HCT116 (cell line): ENCODE data around the gene BMAL1. TPM values are rescaled to one million over a fixed set of nuclear protein-coding genes. Genes with fewer than 3 reads are reported as not detected.

Source experiments
- ATAC-seq: fragments of 200-7000 bp; cut with Tn5 transposase; 2 replicates; pipeline ENCODE4 v1.9.1; 2020; ENCODE audit warnings: mild to moderate bottlenecking, moderate library complexity
- BruUV-seq: library from RNA; stranded (reverse); fragments of 400-500 nt; replicated peaks from 2 replicates; lab custom pipeline; 2021; lab: Mats Ljungman, UMichigan
- CTCF ChIA-PET: fragments of 300-600 bp; sonication (Branson Sonifier 250); formaldehyde crosslinking; loops from one replicate; lab custom pipeline; 2021; ENCODE audit warnings: antibody characterized with exemption; lab: Charles Lee
- POLR2A ChIA-PET: fragments of 300-600, 350-600 bp; sonication (Branson Sonifier 250); formaldehyde crosslinking; loops from one replicate; lab custom pipeline; 2021; ENCODE audit warnings: antibody characterized with exemption; lab: Charles Lee
- RAD21 ChIA-PET, 2 experiments: fragments of 300-600 bp; sonication (Branson Sonifier 250); formaldehyde crosslinking; loops; one replicate each; lab custom pipeline; 2023; ENCODE audit warnings: low total read pairs in 2 of 2; ENCODE audit not compliant: uncharacterized antibody in 2 of 2, unreplicated experiment in 2 of 2, low non-redundant PET in 1 of 2; lab: Charles Lee
- DNase-seq: peaks from one replicate; pipeline ENCODE4 v3.0.0-alpha.2; 2010; ENCODE audit warnings: low read depth, low spot score
- H2AFZ ChIP-seq: fragments of 200-600 bp; shearing (Covaris generic), sonication (generic); 2 replicates; pipeline ENCODE4 v1.6.1; 2017; ENCODE audit warnings: low read depth, mixed run types, mixed read lengths, antibody characterized with exemption, low read length; ENCODE audit not compliant: poor library complexity, severe bottlenecking
- H3K27ac ChIP-seq: 2 replicates; pipeline ENCODE4 v1.5.1; 2012; ENCODE audit warnings: low read depth, low read length
- H3K27me3 ChIP-seq: fragments of 200-600 bp; sonication (generic); 2 replicates; pipeline ENCODE4 v1.6.1; 2016; ENCODE audit warnings: mixed run types, low read length, mixed read lengths; ENCODE audit not compliant: insufficient read depth
- H3K36me3 ChIP-seq, 2 experiments: fragments of 200-500 bp in 1 of 2; fragments of 200-600 bp in 1 of 2; sonication (Bioruptor generic) in 1 of 2; sonication (generic) in 1 of 2; 2 replicates each; pipeline versions ENCODE4 v1.5.1 to v1.6.1; 2014 to 2016; ENCODE audit warnings: low read length in 2 of 2, inconsistent platforms in 1 of 2, mixed read lengths in 1 of 2, mixed run types in 1 of 2; ENCODE audit not compliant: insufficient read depth in 2 of 2, control insufficient read depth in 1 of 2
- H3K4me1 ChIP-seq, 2 experiments: fragments of 200-600 bp in 1 of 2; sonication (generic) in 1 of 2; 2 replicates each; pipeline versions ENCODE4 v1.5.1 to v1.6.1; 2012 to 2017; ENCODE audit warnings: low read length in 2 of 2, inconsistent platforms in 1 of 2, mild to moderate bottlenecking in 1 of 2, mixed read lengths in 1 of 2, mixed run types in 1 of 2, moderate library complexity in 1 of 2; ENCODE audit not compliant: insufficient read depth in 2 of 2, control insufficient read depth in 1 of 2
- H3K4me2 ChIP-seq: fragments of 200-600 bp; sonication (generic); 2 replicates; pipeline ENCODE4 v1.6.1; 2017; ENCODE audit warnings: mixed run types, low read length, mixed read lengths
- H3K4me3 ChIP-seq, 2 experiments: fragments of 200-600 bp in 1 of 2; sonication (generic) in 1 of 2; replicated peaks in 1 of 2; 2 replicates each; pipeline ENCODE4 v1.5.1; 2011 to 2016; ENCODE audit warnings: low read length in 2 of 2, control low read depth in 1 of 2, low read depth in 1 of 2, mild to moderate bottlenecking in 1 of 2, mixed read lengths in 1 of 2, mixed run types in 1 of 2
- H3K79me2 ChIP-seq: fragments of 200-600 bp; sonication (generic); 2 replicates; pipeline ENCODE4 v1.6.1; 2017; ENCODE audit warnings: mild to moderate bottlenecking, mixed run types, low read length, moderate library complexity, mixed read lengths; ENCODE audit not compliant: insufficient read depth
- H3K9ac ChIP-seq: fragments of 200-600 bp; sonication (generic); 2 replicates; pipeline ENCODE4 v1.6.1; 2016; ENCODE audit warnings: low read length, mixed read lengths
- H3K9me2 ChIP-seq: fragments of 200-600 bp; sonication (generic), shearing (Covaris generic); 2 replicates; pipeline ENCODE4 v1.6.1; 2017; ENCODE audit warnings: mixed run types, mild to moderate bottlenecking, moderate library complexity; ENCODE audit not compliant: insufficient read depth
- H3K9me3 ChIP-seq, 2 experiments: fragments of 200-500 bp in 1 of 2; fragments of 200-600 bp in 1 of 2; sonication (Bioruptor generic) in 1 of 2; sonication (generic) in 1 of 2; 2 replicates each; pipeline ENCODE4 v1.6.1; 2014 to 2017; ENCODE audit warnings: low read length in 2 of 2, mixed read lengths in 2 of 2, inconsistent platforms in 1 of 2, low read depth in 1 of 2, mild to moderate bottlenecking in 1 of 2, mixed run types in 1 of 2, moderate library complexity in 1 of 2; ENCODE audit not compliant: control insufficient read depth in 1 of 2, insufficient read depth in 1 of 2
- H4K20me1 ChIP-seq: fragments of 200-600 bp; sonication (generic), shearing (Covaris generic); 2 replicates; pipeline ENCODE4 v1.6.1; 2017; ENCODE audit warnings: mixed run types, mild to moderate bottlenecking, moderate library complexity; ENCODE audit not compliant: insufficient read depth
- CBX3 ChIP-seq: IDR thresholded peaks from 2 replicates; pipeline ENCODE4 v1.6.1; 2012; ENCODE audit warnings: low read depth
- CEBPB ChIP-seq: IDR thresholded peaks from 2 replicates; pipeline ENCODE4 v1.6.1; 2012; ENCODE audit warnings: low read depth
- ELF1 ChIP-seq: IDR thresholded peaks from 2 replicates; pipeline ENCODE4 v1.6.1; 2012; ENCODE audit warnings: low read depth, borderline replicate concordance
- EZH2 ChIP-seq: fragments of 200-600 bp; sonication (generic); IDR thresholded peaks from 2 replicates; pipeline ENCODE4 v1.6.1; 2017; ENCODE audit warnings: antibody characterized with exemption, mixed run types
- EZH2phosphoT487 ChIP-seq: fragments of 200-600 bp; IDR thresholded peaks from 2 replicates; pipeline ENCODE4 v1.6.1; 2018; ENCODE audit warnings: antibody characterized with exemption, borderline replicate concordance
- FOSL1 ChIP-seq: IDR thresholded peaks from 2 replicates; pipeline ENCODE4 v1.6.1; 2012; ENCODE audit warnings: low read depth
- POLR2A ChIP-seq: IDR thresholded peaks from 2 replicates; pipeline ENCODE4 v1.7.0; 2011; ENCODE audit warnings: borderline replicate concordance; ENCODE audit not compliant: insufficient read depth, insufficient read length; ENCODE audit errors: extremely low read depth
- POLR2AphosphoS5 ChIP-seq: IDR thresholded peaks from 2 replicates; pipeline ENCODE4 v1.6.1; 2011; ENCODE audit warnings: mild to moderate bottlenecking, low read depth, low read length, moderate library complexity
- RAD21 ChIP-seq: IDR thresholded peaks from 2 replicates; pipeline ENCODE4 v1.6.1; 2012; ENCODE audit warnings: low read depth, mild to moderate bottlenecking
- SIN3A ChIP-seq: IDR thresholded peaks from 2 replicates; pipeline ENCODE4 v1.6.1; 2012; ENCODE audit warnings: low read depth
- SP1 ChIP-seq: IDR thresholded peaks from 2 replicates; pipeline ENCODE4 v1.6.1; 2012; ENCODE audit warnings: low read depth
- SRF ChIP-seq: IDR thresholded peaks from 2 replicates; pipeline ENCODE4 v1.6.1; 2012; ENCODE audit warnings: low read depth
- YY1 ChIP-seq: IDR thresholded peaks from 2 replicates; pipeline ENCODE4 v1.6.1; 2011; ENCODE audit warnings: low read length, low read depth, moderate library complexity, mild to moderate bottlenecking; ENCODE audit not compliant: insufficient replicate concordance; ENCODE audit errors: extremely low read depth
- ZBTB33 ChIP-seq: IDR thresholded peaks from 2 replicates; pipeline ENCODE4 v1.6.1; 2011; ENCODE audit warnings: mild to moderate bottlenecking, low read length, moderate library complexity; ENCODE audit not compliant: insufficient replicate concordance; ENCODE audit errors: extremely low read depth
- ZFX ChIP-seq: fragments of 450-650 bp; IDR thresholded peaks from 2 replicates; pipeline ENCODE4 v1.6.1; 2017
- intact Hi-C: fragments of 100-400 bp; cut with micrococcal nuclease; formaldehyde crosslinking; loops from 2 replicates; pipeline ENCODE4 v1.10.0; 2022
- total RNA-seq: library from RNA; stranded (reverse); gene quantifications from one replicate; pipeline ENCODE4 v1.2.1, GENCODE V29; 2021; ENCODE audit not compliant: unreplicated experiment
- TF ChIP-seq, protein P1 (sequence below), 3 experiments: fragments of 200-600 bp in 1 of 3; sonication (generic) in 1 of 3; IDR thresholded peaks in 2 of 3; conservative IDR thresholded peaks in 1 of 3; 2 replicates each; pipeline ENCODE4 v1.5.1; 2012 to 2017; ENCODE audit warnings: low read depth in 2 of 3, low read length in 2 of 3, antibody characterized with exemption in 1 of 3, borderline replicate concordance in 1 of 3, control low read depth in 1 of 3, mild to moderate bottlenecking in 1 of 3, mixed read lengths in 1 of 3, mixed run types in 1 of 3, moderate library complexity in 1 of 3; ENCODE audit not compliant: insufficient read depth in 1 of 3
- TF ChIP-seq, protein P2 (sequence below): IDR thresholded peaks from 2 replicates; pipeline ENCODE4 v1.6.1; 2012

BMAL1 gene
- total RNA-seq, 1 experiment from 2014 or later: 17.6 TPM

GRCh38 chr11:13258855-13259254 lies 18.7 kb upstream of the BMAL1 start:
- no peaks in the 10 kb centered on the region for H3K36me3 ChIP-seq
- ChIA-PET POLR2A (no interaction called here), RAD21 (no interaction called here), CTCF (no interaction called here)
- no peaks in the 10 kb centered on the region for H3K9me2 ChIP-seq
- H3K27me3 ChIP-seq: peaks cover 3% of the 10 kb centered on the region; the same call in 1 of the 2 replicates
- intact Hi-C loops: no loop called here
- no peaks in the 10 kb centered on the region for H3K79me2 ChIP-seq
- no peaks in the 10 kb centered on the region for H3K9me3 ChIP-seq
- H3K4me1 ChIP-seq: peaks cover 21 to 43% of the 10 kb centered on the region in 2 experiments
- H4K20me1 ChIP-seq: no peaks in the 10 kb centered on the region
- no peak overlapping the region for H3K9ac ChIP-seq
- H3K4me3 ChIP-seq: no peak overlapping the region
- peak overlapping the region; percentile 2 for H2AFZ ChIP-seq
- ATAC-seq (no peak), DNase-seq (no peak)
- H3K27ac ChIP-seq: no peak overlapping the region
- BruUV-seq: no TSS peak
- TF ChIP-seq RAD21 (no peak), ELF1 (no peak), EZH2 (no peak), ZFX (no peak), POLR2AphosphoS5 (no peak), FOSL1 (no peak), CBX3 (no peak), SIN3A (no peak), POLR2A (no peak), ZBTB33 (no peak), EZH2phosphoT487 (no peak), YY1 (no peak), SP1 (no peak), SRF (no peak), CEBPB (no peak)
- TF ChIP-seq, protein P1, sequence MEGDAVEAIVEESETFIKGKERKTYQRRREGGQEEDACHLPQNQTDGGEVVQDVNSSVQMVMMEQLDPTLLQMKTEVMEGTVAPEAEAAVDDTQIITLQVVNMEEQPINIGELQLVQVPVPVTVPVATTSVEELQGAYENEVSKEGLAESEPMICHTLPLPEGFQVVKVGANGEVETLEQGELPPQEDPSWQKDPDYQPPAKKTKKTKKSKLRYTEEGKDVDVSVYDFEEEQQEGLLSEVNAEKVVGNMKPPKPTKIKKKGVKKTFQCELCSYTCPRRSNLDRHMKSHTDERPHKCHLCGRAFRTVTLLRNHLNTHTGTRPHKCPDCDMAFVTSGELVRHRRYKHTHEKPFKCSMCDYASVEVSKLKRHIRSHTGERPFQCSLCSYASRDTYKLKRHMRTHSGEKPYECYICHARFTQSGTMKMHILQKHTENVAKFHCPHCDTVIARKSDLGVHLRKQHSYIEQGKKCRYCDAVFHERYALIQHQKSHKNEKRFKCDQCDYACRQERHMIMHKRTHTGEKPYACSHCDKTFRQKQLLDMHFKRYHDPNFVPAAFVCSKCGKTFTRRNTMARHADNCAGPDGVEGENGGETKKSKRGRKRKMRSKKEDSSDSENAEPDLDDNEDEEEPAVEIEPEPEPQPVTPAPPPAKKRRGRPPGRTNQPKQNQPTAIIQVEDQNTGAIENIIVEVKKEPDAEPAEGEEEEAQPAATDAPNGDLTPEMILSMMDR (IDR thresholded peaks at IDR 0.05 in 2 of 3, conservative IDR thresholded peaks at IDR 0.05 in 1 of 3; ENCODE audit: borderline replicate concordance in 1 of 3, insufficient read depth in 1 of 3, low read depth in 2 of 3, low read length in 2 of 3): no peak
- TF ChIP-seq, protein P2, sequence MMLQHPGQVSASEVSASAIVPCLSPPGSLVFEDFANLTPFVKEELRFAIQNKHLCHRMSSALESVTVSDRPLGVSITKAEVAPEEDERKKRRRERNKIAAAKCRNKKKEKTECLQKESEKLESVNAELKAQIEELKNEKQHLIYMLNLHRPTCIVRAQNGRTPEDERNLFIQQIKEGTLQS: no peak
- no peak overlapping the region for H3K4me2 ChIP-seq
